ENCODE results near the gene NEGR1.
"Not testable (repeated sequence)": the region's sequence is repeated elsewhere in the genome, so short reads cannot be mapped to it uniquely, and the experiment has no call there.

Gene NEGR1

DNA sequence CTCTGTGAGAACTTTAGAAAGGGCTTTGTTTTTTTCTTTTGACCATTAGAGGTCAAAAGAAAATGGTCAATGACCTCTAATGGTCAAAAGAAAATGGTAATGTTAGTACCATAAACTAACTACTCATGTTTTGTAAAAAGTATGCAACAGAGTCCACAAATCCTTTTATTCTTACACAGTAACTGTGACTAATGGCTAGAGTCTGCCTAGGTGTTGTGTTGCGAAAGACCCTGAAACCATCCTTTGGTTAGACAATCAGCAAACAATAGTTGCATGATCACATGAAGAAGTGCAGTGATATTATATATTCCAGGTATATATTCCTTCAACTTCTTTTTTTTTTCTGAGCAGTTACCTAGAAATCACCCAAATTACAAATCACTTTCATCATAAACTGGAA is 40.9 kb downstream of the NEGR1 start:
- TF ChIP-seq, protein P1, sequence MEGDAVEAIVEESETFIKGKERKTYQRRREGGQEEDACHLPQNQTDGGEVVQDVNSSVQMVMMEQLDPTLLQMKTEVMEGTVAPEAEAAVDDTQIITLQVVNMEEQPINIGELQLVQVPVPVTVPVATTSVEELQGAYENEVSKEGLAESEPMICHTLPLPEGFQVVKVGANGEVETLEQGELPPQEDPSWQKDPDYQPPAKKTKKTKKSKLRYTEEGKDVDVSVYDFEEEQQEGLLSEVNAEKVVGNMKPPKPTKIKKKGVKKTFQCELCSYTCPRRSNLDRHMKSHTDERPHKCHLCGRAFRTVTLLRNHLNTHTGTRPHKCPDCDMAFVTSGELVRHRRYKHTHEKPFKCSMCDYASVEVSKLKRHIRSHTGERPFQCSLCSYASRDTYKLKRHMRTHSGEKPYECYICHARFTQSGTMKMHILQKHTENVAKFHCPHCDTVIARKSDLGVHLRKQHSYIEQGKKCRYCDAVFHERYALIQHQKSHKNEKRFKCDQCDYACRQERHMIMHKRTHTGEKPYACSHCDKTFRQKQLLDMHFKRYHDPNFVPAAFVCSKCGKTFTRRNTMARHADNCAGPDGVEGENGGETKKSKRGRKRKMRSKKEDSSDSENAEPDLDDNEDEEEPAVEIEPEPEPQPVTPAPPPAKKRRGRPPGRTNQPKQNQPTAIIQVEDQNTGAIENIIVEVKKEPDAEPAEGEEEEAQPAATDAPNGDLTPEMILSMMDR (conservative IDR thresholded peaks at IDR 0.05; ENCODE audit: low read depth, low read length), result no peak
- DNase-seq (ENCODE audit: low read depth), result peak; percentile 1
- no peak overlapping the region for H3K4me3 ChIP-seq (ENCODE audit: low read depth, low read length)

- not testable (repeated sequence) for DNase-seq (ENCODE audit: low read depth); H3K4me3 ChIP-seq (ENCODE audit: low read depth, low read length)
Observed at GRCh38 chr1:72235931-72236330, 46.4 kb downstream of the NEGR1 start.

DNA sequence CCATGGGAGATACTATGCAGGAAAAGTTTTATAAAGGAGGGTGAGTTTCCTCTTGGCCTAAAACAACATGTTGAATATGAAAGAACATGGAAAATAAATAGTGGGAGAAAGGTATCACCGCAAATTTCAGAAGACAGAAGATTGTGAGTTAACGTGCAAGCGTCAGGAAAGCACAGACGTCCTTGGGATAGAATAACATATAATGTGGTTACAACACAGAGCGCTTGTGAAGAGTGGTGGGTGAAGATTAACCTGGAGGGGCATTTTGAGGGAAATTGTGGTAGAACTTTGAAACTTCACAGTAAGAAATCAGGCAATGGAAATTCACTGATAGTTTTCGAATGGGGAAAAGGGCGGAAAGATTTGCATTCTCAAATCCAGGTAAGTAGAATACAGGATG is 47.3 kb downstream of the NEGR1 start:
- H3K4me3 ChIP-seq (ENCODE audit: low read depth, low read length), result no peak overlapping the region
- DNase-seq (ENCODE audit: low read depth), result no peak
- TF ChIP-seq, protein P1 (conservative IDR thresholded peaks at IDR 0.05; ENCODE audit: low read depth, low read length), result no peak

DNA sequence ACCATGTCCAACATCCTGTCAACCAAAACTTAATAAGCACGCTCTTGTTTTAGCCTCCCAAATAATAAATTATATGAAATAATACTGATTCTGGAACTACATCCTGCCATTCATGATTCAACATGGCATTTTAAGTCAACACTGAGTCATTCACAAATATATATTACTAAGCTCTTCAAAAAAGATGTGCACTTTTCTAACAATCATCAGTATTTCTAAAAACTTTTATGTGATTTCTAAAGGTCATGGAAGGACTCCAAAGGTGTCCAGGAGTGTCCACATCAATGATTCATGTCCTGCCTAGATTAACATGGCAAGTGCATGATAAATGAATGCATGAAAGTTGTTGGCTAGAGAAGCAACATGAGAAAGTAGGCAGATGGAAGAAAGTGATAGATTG is 51.6 kb downstream of the NEGR1 start:
- DNase-seq (ENCODE audit: low read depth), result no peak
- TF ChIP-seq, protein P1 (conservative IDR thresholded peaks at IDR 0.05; ENCODE audit: low read depth, low read length), result no peak
- no peak overlapping the region for H3K4me3 ChIP-seq (ENCODE audit: low read depth, low read length)

- TF ChIP-seq, protein P1 (conservative IDR thresholded peaks at IDR 0.05; ENCODE audit: low read depth, low read length), result no peak
- H3K4me3 ChIP-seq (ENCODE audit: low read depth, low read length), result no peak overlapping the region
- DNase-seq (ENCODE audit: low read depth), result no peak
Observed at GRCh38 chr1:72229893-72230292, 52.4 kb downstream of the NEGR1 start.

GRCh38 chr1:72227667-72228066 is 54.7 kb downstream of the NEGR1 start:
- TF ChIP-seq, protein P1 (conservative IDR thresholded peaks at IDR 0.05; ENCODE audit: low read depth, low read length), result no peak
- H3K4me3 ChIP-seq (ENCODE audit: low read depth, low read length), result no peak overlapping the region
- no peak for DNase-seq (ENCODE audit: low read depth)

DNA sequence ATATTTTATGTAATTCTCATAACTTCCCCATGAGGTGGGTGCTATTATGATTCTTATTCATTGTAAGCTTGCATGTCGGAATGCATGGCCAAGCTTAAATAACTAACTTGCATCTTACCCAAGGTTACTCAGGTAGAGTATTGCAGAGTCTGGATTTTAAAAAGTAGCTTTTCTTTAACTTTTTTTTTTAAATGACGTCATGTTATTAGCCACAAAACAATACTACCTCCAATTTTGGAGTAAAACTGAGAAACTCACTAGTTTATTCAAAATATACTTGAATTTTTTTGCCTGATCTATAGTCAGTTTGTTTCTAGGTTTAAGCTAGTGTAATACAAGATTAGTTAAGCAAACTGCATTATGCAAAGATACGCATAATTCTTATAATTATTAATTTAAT is 57.8 kb downstream of the NEGR1 start:
- no peak overlapping the region for H3K4me3 ChIP-seq (ENCODE audit: low read depth, low read length)
- TF ChIP-seq, protein P1 (conservative IDR thresholded peaks at IDR 0.05; ENCODE audit: low read depth, low read length), result no peak
- DNase-seq (ENCODE audit: low read depth), result no peak

- no peak for DNase-seq (ENCODE audit: low read depth)
- TF ChIP-seq, protein P1 (conservative IDR thresholded peaks at IDR 0.05; ENCODE audit: low read depth, low read length), result no peak
- H3K4me3 ChIP-seq (ENCODE audit: low read depth, low read length), result no peak overlapping the region
Observed at GRCh38 chr1:72221811-72222210, 60.5 kb downstream of the NEGR1 start.

Data from choroid plexus epithelial cell (primary cell).